K562 (cell line): Measurements from ENCODE around the gene COBLL1. TPM values are rescaled to one million over a fixed set of nuclear protein-coding genes. Genes with fewer than 3 reads are reported as not detected.

ENCODE experiments used
- ATAC-seq: fragments of 200-7000 bp; cut with Tn5 transposase; 3 replicates; pipeline ENCODE4 v1.9.1; 2020; ENCODE audit warnings: moderate library complexity
- BruUV-seq: library from RNA; stranded (reverse); fragments of 400-500 nt; replicated peaks from 2 replicates; lab custom pipeline; 2021; lab: Mats Ljungman, UMichigan
- CTCF ChIA-PET: fragments of 300-600 bp; formaldehyde crosslinking; extraction: SDS; loops from one replicate; lab custom pipeline; 2021; ENCODE audit warnings: low intra/inter-chr PET ratio; lab: Yijun Ruan, JAX
- POLR2A ChIA-PET: fragments of 300-600, 350-650 bp; sonication (Branson Sonifier 250); formaldehyde crosslinking; extraction: SDS; loops from one replicate; lab custom pipeline; 2021; ENCODE audit warnings: antibody characterized with exemption, inconsistent platforms; lab: Yijun Ruan, JAX
- DNase-seq, 4 experiments: peaks; one replicate each; pipeline versions ENCODE4 v3.0.0 to v3.0.0-alpha.2; 2011 to 2018; ENCODE audit warnings: low spot score in 3 of 4, mixed read lengths in 3 of 4; ENCODE audit errors: extremely low read depth in 1 of 4
- FAIRE-seq: peaks from 2 replicates; lab custom pipeline; 2011; peaks lifted over from hg19 to GRCh38; lab: Jason Lieb, UNC
- H2AFZ ChIP-seq: 2 replicates; pipeline ENCODE4 v1.6.0; 2011; ENCODE audit warnings: low read depth, low read length, control low read depth, inconsistent platforms
- H3K27ac ChIP-seq: fragments of 200-600 bp; 3 replicates; pipeline ENCODE4 v1.8.0; 2011; ENCODE audit warnings: low read depth, mild to moderate bottlenecking, control low read depth, inconsistent platforms, low read length, moderate library complexity, mixed read lengths; ENCODE audit errors: extremely low read depth
- H3K27me3 ChIP-seq, 2 experiments: fragments of 300-600 bp in 1 of 2; 2 replicates in 1 of 2; 3 replicates in 1 of 2; pipeline versions ENCODE4 v1.6.0 to v1.8.0; 2011; ENCODE audit warnings: inconsistent platforms in 2 of 2, low read length in 2 of 2, mild to moderate bottlenecking in 1 of 2, mixed read lengths in 1 of 2, moderate library complexity in 1 of 2; ENCODE audit not compliant: control insufficient read depth in 2 of 2, insufficient read depth in 2 of 2
- H3K36me3 ChIP-seq: fragments of 300-600 bp; 3 replicates; pipeline ENCODE4 v1.8.0; 2011; ENCODE audit warnings: mild to moderate bottlenecking, low read length, inconsistent platforms; ENCODE audit not compliant: control insufficient read depth, insufficient read depth
- H3K4me1 ChIP-seq, 2 experiments: fragments of 200-600 bp in 1 of 2; replicated peaks in 1 of 2; 2 replicates in 1 of 2; 3 replicates in 1 of 2; pipeline versions ENCODE4 v1.5.1 to v1.8.0; 2011; ENCODE audit warnings: inconsistent platforms in 2 of 2, low read length in 2 of 2, mild to moderate bottlenecking in 1 of 2, mixed read lengths in 1 of 2, moderate library complexity in 1 of 2; ENCODE audit not compliant: control insufficient read depth in 2 of 2, insufficient read depth in 2 of 2
- H3K4me2 ChIP-seq: 2 replicates; pipeline ENCODE4 v1.6.1; 2011; ENCODE audit warnings: low read length, control low read depth, inconsistent platforms, mixed read lengths; ENCODE audit not compliant: insufficient read depth
- H3K4me3 ChIP-seq: fragments of 200-600 bp; sonication (generic), shearing (Covaris generic); 2 replicates; pipeline ENCODE4 v1.5.1; 2016; ENCODE audit warnings: control low read depth, inconsistent platforms
- H3K79me2 ChIP-seq: fragments of 200-600 bp; 3 replicates; pipeline ENCODE4 v1.8.0; 2011; ENCODE audit warnings: low read length, inconsistent platforms; ENCODE audit not compliant: control insufficient read depth, insufficient read depth
- H3K9ac ChIP-seq, 2 experiments: 2 replicates each; pipeline versions ENCODE4 v1.6.0 to v1.6.1; 2011; ENCODE audit warnings: low read depth in 2 of 2, low read length in 2 of 2, control low read depth in 1 of 2, inconsistent platforms in 1 of 2, mild to moderate bottlenecking in 1 of 2, mixed read lengths in 1 of 2; ENCODE audit not compliant: insufficient read depth in 1 of 2
- H3K9me1 ChIP-seq: one replicate; pipeline ENCODE4 v1.6.0; 2011; ENCODE audit warnings: inconsistent platforms, mild to moderate bottlenecking, low read length, moderate library complexity; ENCODE audit not compliant: control insufficient read depth, insufficient read depth
- H3K9me3 ChIP-seq: replicated peaks from 2 replicates; pipeline ENCODE4 v1.5.1; 2011; ENCODE audit warnings: low read depth, low read length, inconsistent platforms; ENCODE audit not compliant: control insufficient read depth, insufficient read depth
- H4K20me1 ChIP-seq: replicated peaks from 2 replicates; pipeline ENCODE4 v1.6.1; 2011; ENCODE audit warnings: low read length, inconsistent platforms, mixed read lengths; ENCODE audit not compliant: control insufficient read depth, insufficient read depth
- CREBBP ChIP-seq: IDR thresholded peaks from one replicate; pipeline ENCODE4 v1.6.1; 2012; ENCODE audit warnings: low read depth, mild to moderate bottlenecking, control low read depth, inconsistent platforms, low read length
- EHMT2 ChIP-seq: fragments of 450-650 bp; IDR thresholded peaks from 2 replicates; pipeline ENCODE4 v1.6.1; 2018; ENCODE audit warnings: antibody characterized with exemption
- ETV6 ChIP-seq, 3 experiments: fragments of 150-350 bp in 1 of 3; sonication (generic) in 1 of 3; formaldehyde crosslinking in 1 of 3; IDR thresholded peaks; 2 replicates each; pipeline versions ENCODE4 v1.6.1 to v1.8.0; 2014 to 2022; ENCODE audit warnings: borderline replicate concordance in 2 of 3, low read depth in 2 of 3, antibody characterized with exemption in 1 of 3, low read length in 1 of 3, mild to moderate bottlenecking in 1 of 3, missing genetic modification reagents in 1 of 3
- MAFK ChIP-seq: IDR thresholded peaks from 2 replicates; pipeline ENCODE4 v1.6.1; 2011; ENCODE audit warnings: low read length, improper control_type of control experiment
- SNRNP70 ChIP-seq: fragments of 200-400 bp; formaldehyde crosslinking; optimal IDR thresholded peaks from 2 replicates; pipeline ENCODE3; 2017; ENCODE audit warnings: low read depth, low read length
- USF2 ChIP-seq: sonication (generic); formaldehyde crosslinking; IDR thresholded peaks from 2 replicates; pipeline ENCODE4 v1.5.0; 2020; ENCODE audit warnings: missing genetic modification reagents
- ZNF253 ChIP-seq: fragments of 250-450 bp; sonication (Bioruptor Pico); conservative IDR thresholded peaks from 2 replicates; pipeline ENCODE4 v1.6.1; 2021; ENCODE audit warnings: mild to moderate bottlenecking
- ZNF316 ChIP-seq: fragments of 450-650 bp; IDR thresholded peaks from 2 replicates; pipeline ENCODE4 v1.6.1; 2016
- ZNF445 ChIP-seq: fragments of 250-450 bp; sonication (Bioruptor Pico); IDR thresholded peaks from 2 replicates; pipeline ENCODE4 v1.4.0; 2020; ENCODE audit warnings: low read depth, mild to moderate bottlenecking, moderate library complexity
- WGBS: fragments of 100-300 bp; shearing (Covaris generic); methylation state at CpG from one replicate; pipeline ENCODE4 v1.1.6; 2016; ENCODE audit warnings: low coverage, mixed read lengths; ENCODE audit not compliant: insufficient coverage; ENCODE audit errors: missing lambda C conversion rate; 5-methylcytosine and 5-hydroxymethylcytosine counted together
- in situ Hi-C: fragments of 300-500 bp; cut with MboI; formaldehyde crosslinking; loops from 4 replicates; pipeline ENCODE4 v1.15.0; 2018; ENCODE audit warnings: inconsistent platforms, mixed read lengths
- intact Hi-C: fragments of 100-400 bp; cut with micrococcal nuclease; formaldehyde crosslinking; loops from 2 replicates; pipeline ENCODE4 v1.14.2; 2022
- polyA plus RNA-seq, 8 experiments: library from polyadenylated mRNA; depleted of rRNA in 4 of 8; stranded (reverse) in 5 of 8; unstranded in 3 of 8; fragments of >200 nt; fragmentation: Nextera tagmentation in 2 of 8; fragmentation: Illumina TruSeq in 1 of 8; extraction: Ambion mirVana in 2 of 8; extraction: Trizol in 1 of 8; gene quantifications; 2 replicates each; pipeline versions ENCODE4 v1.2.1 to v1.2.3, GENCODE V29; 2011 to 2014; ENCODE audit warnings: inconsistent platforms in 1 of 8, missing spikeins in 1 of 8
- total RNA-seq, 7 experiments: library from RNA; depleted of rRNA in 6 of 7; stranded (reverse); fragments of >200 nt in 6 of 7; fragmentation: Illumina TruSeq in 2 of 7; extraction: Trizol in 2 of 7; gene quantifications; 2 replicates each; pipeline versions ENCODE4 v1.2.1 to v1.2.3, GENCODE V29; 2011 to 2021; ENCODE audit warnings: low replicate concordance in 1 of 7

Gene COBLL1
- total and polyA plus RNA-seq, 9 of the 15 experiments (the other 6 are each of a cell fraction or from before 2014, with no cell fraction given), result 0.07 to 1.6 (median 0.71) TPM

DNA sequence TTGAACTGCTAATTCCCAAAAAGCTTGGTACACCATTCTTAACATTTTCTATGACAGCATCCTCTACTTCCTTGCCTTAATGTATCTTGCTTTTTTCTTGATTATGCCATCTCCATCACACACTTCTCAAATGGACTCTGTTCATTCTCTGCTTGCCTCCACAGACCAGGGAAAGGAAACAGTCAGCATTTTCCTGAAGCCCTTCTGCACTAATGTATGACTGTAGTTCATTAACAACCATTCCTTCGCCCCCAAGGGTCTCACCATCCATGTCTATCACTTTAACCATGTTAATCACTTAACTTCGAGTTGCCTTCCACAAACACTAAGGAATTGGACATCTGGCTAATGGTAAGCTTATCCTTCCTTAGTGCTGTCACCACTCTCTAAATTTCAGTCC, 54.8 kb downstream of the COBLL1 start:
- Histone ChIP-seq H3K27me3 (no peaks in the 10 kb centered on the region), H3K4me2 (no peak overlapping the region), H3K9me3 (no peaks in the 10 kb centered on the region), H3K79me2 (no peaks in the 10 kb centered on the region), H3K4me3 (no peak overlapping the region), H3K27ac (no peak overlapping the region), H3K9me1 (no peaks in the 10 kb centered on the region), H3K4me1 (no peaks in the 10 kb centered on the region), H2AFZ (no peak overlapping the region), H4K20me1 (no peaks in the 10 kb centered on the region)
- 0% methylated on average over 2 of the region's 2 CpGs for WGBS
- no TSS peak for BruUV-seq
- DNase-seq (no peak), FAIRE-seq (no peak), ATAC-seq (no peak)
- ChIA-PET POLR2A (interaction anchor here (0.6 kb wide), 1 partner anchor 984 kb away, joined by 3 read pairs; no protein-coding TSS in a partner anchor), CTCF (no interaction called here)
- in situ Hi-C loops (no loop called here), intact Hi-C loops (no loop called here)
- TF ChIP-seq ZNF316, result 0 out of 2 replicates have a peak, but pooled peaks have one; percentile 7
- no peak for TF ChIP-seq ZNF253
- TF ChIP-seq, all 486 proteins: peak for 1
- no peak overlapping the region for H3K9ac ChIP-seq
- H3K36me3 ChIP-seq, result no peaks in the 10 kb centered on the region

GRCh38 chr2:164785457-164785856, 56.2 kb downstream of the COBLL1 start:
- H2AFZ ChIP-seq, result no peak overlapping the region
- WGBS, result 3% methylated on average over 1 of the region's 1 CpG
- no TSS peak for BruUV-seq
- no peak for FAIRE-seq
- no peaks in the 10 kb centered on the region for H3K4me1 ChIP-seq
- no peaks in the 10 kb centered on the region for H3K79me2 ChIP-seq
- ChIA-PET POLR2A (no interaction called here), CTCF (no interaction called here)
- H3K4me3 ChIP-seq, result no peak overlapping the region
- H3K9me1 ChIP-seq, result no peaks in the 10 kb centered on the region
- ATAC-seq, result no peak
- no peak overlapping the region for H3K4me2 ChIP-seq
- H4K20me1 ChIP-seq, result no peaks in the 10 kb centered on the region
- no peak overlapping the region for H3K27ac ChIP-seq
- H3K9me3 ChIP-seq, result no peaks in the 10 kb centered on the region
- intact Hi-C loops, result no loop called here
- H3K27me3 ChIP-seq, result no peaks in the 10 kb centered on the region
- in situ Hi-C loops, result no loop called here
- DNase-seq, result no peak
- no peaks in the 10 kb centered on the region for H3K36me3 ChIP-seq
- H3K9ac ChIP-seq, result no peak overlapping the region
- TF ChIP-seq ZNF445, result no peak
- no peak for TF ChIP-seq SNRNP70
- no peak for TF ChIP-seq CREBBP
- no peak for TF ChIP-seq MAFK
- TF ChIP-seq EHMT2, result no peak
- TF ChIP-seq USF2 (CRISPR knock-in tag), result no peak
- TF ChIP-seq ETV6 (IDR thresholded peaks at IDR 0.05; ENCODE audit: borderline replicate concordance in 1 of 2, low read depth in 2 of 2, low read length in 1 of 2), result no peak
- no peak for TF ChIP-seq ETV6 (CRISPR knock-in tag; IDR thresholded peaks at IDR 0.05; ENCODE audit: borderline replicate concordance)
